Mesodermal cell (in vitro differentiated cells): ENCODE measurements around the gene MOB3A.
"Not testable (repeated sequence)": the region's sequence is repeated elsewhere in the genome, so short reads cannot be mapped to it uniquely, and the experiment has no call there.

Experiments
- H3K27ac ChIP-seq: 2 replicates; pipeline ENCODE4 v1.7.0; 2013; ENCODE audit warnings: mild to moderate bottlenecking, low read depth, low read length, moderate library complexity; ENCODE audit not compliant: severe bottlenecking
- H3K36me3 ChIP-seq: 2 replicates; pipeline ENCODE4 v1.7.1; 2013; ENCODE audit warnings: mild to moderate bottlenecking, low read length, moderate library complexity; ENCODE audit not compliant: control insufficient read depth, insufficient read depth
- H3K4me1 ChIP-seq: one replicate; pipeline ENCODE4 v1.7.1; 2013; ENCODE audit warnings: mild to moderate bottlenecking, low read length; ENCODE audit not compliant: insufficient read depth, control insufficient read depth, poor library complexity, severe bottlenecking
- H3K4me3 ChIP-seq: 2 replicates; pipeline ENCODE4 v1.7.0; 2013; ENCODE audit warnings: low read length, control low read depth, mild to moderate bottlenecking; ENCODE audit not compliant: insufficient read depth, poor library complexity, severe bottlenecking; ENCODE audit errors: extremely low read depth
- H3K9me3 ChIP-seq: 2 replicates; pipeline ENCODE4 v1.7.1; 2013; ENCODE audit warnings: mild to moderate bottlenecking, low read length, moderate library complexity; ENCODE audit not compliant: control insufficient read depth
- WGBS, 2 experiments: methylation state at CpG; one replicate each; pipeline ENCODE4 v1.1.5; 2013; ENCODE audit warnings: missing lambda C conversion rate in 2 of 2; ENCODE audit not compliant: insufficient coverage in 2 of 2; 5-methylcytosine and 5-hydroxymethylcytosine counted together

Gene MOB3A

GRCh38 chr19:2132731-2133490 lies 36.8 kb upstream of the MOB3A start:
- Histone ChIP-seq H3K36me3 (peaks cover 78% of the 10 kb centered on the region), H3K9me3 (no peaks in the 10 kb centered on the region), H3K27ac (no peak overlapping the region), H3K4me3 (no peak overlapping the region), H3K4me1 (no peaks in the 10 kb centered on the region)
- WGBS, 2 experiments, result 91 to 95% methylated on average over 14 to 17 of the region's 19 CpGs

- no peaks in the 10 kb centered on the region for H3K9me3 ChIP-seq
- WGBS, 2 experiments, result 97 to 98% methylated on average over 13 to 14 of the region's 14 CpGs
- no peaks in the 10 kb centered on the region for H3K4me1 ChIP-seq
- H3K36me3 ChIP-seq, result peaks cover 80% of the 10 kb centered on the region
- H3K4me3 ChIP-seq, result no peak overlapping the region
- no peak overlapping the region for H3K27ac ChIP-seq
Observed at GRCh38 chr19:2132191-2132590, 36.1 kb upstream of the MOB3A start.

GRCh38 chr19:2131012-2131975 lies 35.2 kb upstream of the MOB3A start:
- WGBS, 2 experiments, result 90 to 92% methylated on average over 38 to 59 of the region's 67 CpGs
- not testable (repeated sequence) for H3K9me3 ChIP-seq, H3K27ac ChIP-seq, H3K4me3 ChIP-seq, H3K4me1 ChIP-seq
- H3K36me3 ChIP-seq, result peaks cover 80% of the 10 kb centered on the region

- Histone ChIP-seq H3K9me3 (no peaks in the 10 kb centered on the region), H3K27ac (no peak overlapping the region), H3K4me3 (no peak overlapping the region), H3K4me1 (no peaks in the 10 kb centered on the region), H3K36me3 (peaks cover 79% of the 10 kb centered on the region)
- 95 to 99% methylated on average over 18 to 27 of the region's 28 CpGs for WGBS, 2 experiments
Observed at GRCh38 chr19:2129892-2130770, 34.0 kb upstream of the MOB3A start.

- 95 to 97% methylated on average over 11 of the region's 11 CpGs for whole genome bisulfite sequencing, 2 experiments
- H3K4me3 ChIP-seq, result no peak overlapping the region
Observed at GRCh38 chr19:2129486-2129885, 33.4 kb upstream of the MOB3A start.

GRCh38 chr19:2129022-2129421 lies 32.9 kb upstream of the MOB3A start:
- Histone ChIP-seq H3K4me3 (no peak overlapping the region), H3K4me1 (no peaks in the 10 kb centered on the region), H3K27ac (no peak overlapping the region), H3K36me3 (peaks cover 86% of the 10 kb centered on the region), H3K9me3 (no peaks in the 10 kb centered on the region)
- 91 to 96% methylated on average over 15 to 18 of the region's 21 CpGs for WGBS, 2 experiments

More at GRCh38 chr19:2129486-2129885, 33.4 kb upstream of the MOB3A start:
- H3K27ac ChIP-seq, result no peak overlapping the region
- no peaks in the 10 kb centered on the region for H3K4me1 ChIP-seq
- H3K9me3 ChIP-seq, result no peaks in the 10 kb centered on the region
- peaks cover 84% of the 10 kb centered on the region for H3K36me3 ChIP-seq

- not testable (repeated sequence) for H3K4me3 ChIP-seq, H3K4me1 ChIP-seq, H3K27ac ChIP-seq, H3K9me3 ChIP-seq
- H3K36me3 ChIP-seq, result peaks cover 87% of the 10 kb centered on the region
- WGBS, 2 experiments, result 92 to 93% methylated on average over 4 to 14 of the region's 34 CpGs
Observed at GRCh38 chr19:2128252-2128651, 32.1 kb upstream of the MOB3A start.

GRCh38 chr19:2127758-2128157 lies 31.6 kb upstream of the MOB3A start:
- Histone ChIP-seq H3K4me3 (no peak overlapping the region), H3K9me3 (no peaks in the 10 kb centered on the region), H3K27ac (no peak overlapping the region), H3K36me3 (peaks cover 87% of the 10 kb centered on the region), H3K4me1 (no peaks in the 10 kb centered on the region)
- WGBS, 2 experiments, result 84 to 88% methylated on average over 19 of the region's 19 CpGs

GRCh38 chr19:2126879-2127518 lies 30.9 kb upstream of the MOB3A start:
- Histone ChIP-seq H3K4me1 (no peaks in the 10 kb centered on the region), H3K9me3 (no peaks in the 10 kb centered on the region), H3K27ac (no peak overlapping the region), H3K36me3 (peaks cover 87% of the 10 kb centered on the region), H3K4me3 (no peak overlapping the region)
- WGBS, 2 experiments, result 98 to 99% methylated on average over 20 to 21 of the region's 24 CpGs
